Activated T-cell treated with anti-CD3 and anti-CD28 coated beads for 24 hours (primary cell): ENCODE measurements around the gene TMEM59.
"Not testable (repeated sequence)": the region's sequence is repeated elsewhere in the genome, so short reads cannot be mapped to it uniquely, and the experiment has no call there.

Source experiments
- DNase-seq: peaks from one replicate; pipeline ENCODE4 v3.0.0-alpha.2; 2020; ENCODE audit warnings: low read depth

The TMEM59 gene

DNA sequence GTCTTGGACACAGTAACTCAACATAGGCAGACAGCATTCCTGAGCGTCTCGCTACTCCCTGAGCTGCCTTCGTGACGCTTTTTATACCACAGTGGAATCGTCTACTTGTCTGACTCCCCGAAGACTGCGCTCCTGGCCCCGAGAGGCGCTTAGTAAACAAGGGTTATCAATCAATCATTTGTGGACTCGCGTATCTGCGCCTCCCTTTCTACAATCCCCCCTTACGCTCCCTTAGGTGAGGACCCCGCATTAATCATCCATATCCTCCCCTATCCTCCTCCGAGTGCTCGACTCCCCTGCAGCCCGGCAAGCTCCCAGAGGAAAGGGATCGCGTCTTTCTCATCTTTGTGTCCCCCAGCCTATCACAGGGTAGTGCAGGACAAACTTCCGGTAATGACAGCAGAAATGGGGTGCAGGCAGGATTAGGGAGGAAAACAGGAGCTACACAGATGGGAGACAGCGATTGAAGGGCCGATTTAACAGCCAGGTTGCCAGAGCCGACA lies 522 bp downstream of the TMEM59 start:
- DNase-seq: peak; percentile 23

DNA sequence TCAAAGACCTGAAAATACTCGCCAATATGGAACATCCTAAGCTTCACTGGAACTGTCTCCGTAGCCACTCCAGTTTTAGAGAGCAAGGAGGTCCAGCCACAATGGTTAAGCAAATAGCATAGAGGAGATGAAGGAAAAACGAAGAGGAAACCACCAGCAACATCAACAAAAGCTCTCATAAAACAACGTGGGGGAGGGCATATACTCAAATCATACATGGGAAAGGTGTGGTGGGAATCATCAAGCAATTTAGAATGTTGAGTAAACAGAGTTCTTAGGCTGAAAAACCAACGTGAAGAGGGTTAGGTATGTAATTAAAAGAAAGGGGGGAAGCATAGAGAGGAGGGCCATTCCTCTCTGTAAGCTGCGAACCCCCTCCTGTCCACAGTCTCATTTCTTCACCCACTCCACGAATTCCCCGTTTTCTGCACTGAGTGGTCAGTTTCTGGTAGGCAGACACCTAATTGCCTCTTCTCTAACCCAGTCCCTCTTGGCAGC lies 1.0 kb downstream of the TMEM59 start:
- no peak for DNase-seq

DNA sequence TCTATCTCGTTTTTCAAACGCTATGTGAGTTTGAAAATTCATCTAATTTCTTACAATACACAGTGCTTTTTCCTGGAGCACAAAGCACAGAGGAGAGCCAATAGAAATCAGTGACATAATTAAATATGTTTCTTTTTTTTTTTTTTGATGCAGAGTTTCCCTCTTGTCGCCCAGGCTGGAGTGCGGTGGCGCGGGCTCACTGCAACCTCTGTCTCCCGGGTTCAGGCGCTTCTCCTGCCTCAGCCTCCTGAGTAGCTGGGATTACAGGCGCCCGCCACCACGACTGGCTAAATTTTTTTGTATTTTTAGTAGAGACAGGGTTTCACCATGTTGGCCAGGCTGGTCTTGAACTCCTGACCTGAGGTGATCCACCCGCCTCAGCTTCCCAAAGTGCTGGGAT lies 2.6 kb downstream of the TMEM59 start:
- DNase-seq: not testable (repeated sequence)

DNA sequence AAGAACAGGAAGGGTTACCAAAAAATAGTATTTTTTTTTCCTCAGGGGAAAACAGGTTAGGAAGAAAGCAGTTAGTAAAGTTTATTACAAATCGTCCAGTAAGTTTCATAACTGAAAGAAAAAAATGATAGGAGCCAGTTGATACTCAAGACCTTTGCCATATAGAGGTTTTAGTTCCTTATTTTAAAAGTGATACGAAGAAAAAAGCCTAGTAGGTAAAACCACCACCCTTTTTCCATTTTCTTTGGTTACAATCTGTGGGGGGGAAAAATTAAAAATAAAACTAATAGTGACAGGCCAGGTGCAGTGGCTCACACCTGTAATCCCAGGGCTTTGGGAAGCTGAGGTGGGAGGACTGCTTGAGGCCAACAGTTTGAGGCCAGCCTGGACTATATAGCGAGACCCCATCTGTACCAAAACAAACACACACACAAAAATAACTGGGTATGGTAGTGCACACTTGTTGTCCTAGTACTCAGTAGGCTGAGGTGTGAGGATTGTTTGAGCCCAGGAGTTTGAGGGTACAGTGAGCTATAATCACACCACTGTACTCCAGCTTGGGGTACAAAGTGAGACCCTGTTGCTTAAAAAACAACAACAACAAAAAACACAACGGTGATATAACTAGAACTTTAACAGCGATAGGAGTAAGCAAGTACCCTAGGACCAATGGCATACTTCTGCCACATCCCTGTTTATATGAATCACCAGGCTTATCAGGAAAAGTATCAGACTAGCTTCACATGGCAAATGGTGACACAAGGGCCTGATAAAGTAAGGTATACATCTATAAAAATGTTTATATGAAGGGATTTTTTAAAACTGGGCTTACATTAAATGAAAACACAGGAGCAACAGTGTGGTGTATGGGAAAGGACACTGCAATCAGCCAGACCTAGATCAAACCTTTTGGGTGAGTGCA lies 5.4 kb downstream of the TMEM59 start:
- DNase-seq: no peak

DNA sequence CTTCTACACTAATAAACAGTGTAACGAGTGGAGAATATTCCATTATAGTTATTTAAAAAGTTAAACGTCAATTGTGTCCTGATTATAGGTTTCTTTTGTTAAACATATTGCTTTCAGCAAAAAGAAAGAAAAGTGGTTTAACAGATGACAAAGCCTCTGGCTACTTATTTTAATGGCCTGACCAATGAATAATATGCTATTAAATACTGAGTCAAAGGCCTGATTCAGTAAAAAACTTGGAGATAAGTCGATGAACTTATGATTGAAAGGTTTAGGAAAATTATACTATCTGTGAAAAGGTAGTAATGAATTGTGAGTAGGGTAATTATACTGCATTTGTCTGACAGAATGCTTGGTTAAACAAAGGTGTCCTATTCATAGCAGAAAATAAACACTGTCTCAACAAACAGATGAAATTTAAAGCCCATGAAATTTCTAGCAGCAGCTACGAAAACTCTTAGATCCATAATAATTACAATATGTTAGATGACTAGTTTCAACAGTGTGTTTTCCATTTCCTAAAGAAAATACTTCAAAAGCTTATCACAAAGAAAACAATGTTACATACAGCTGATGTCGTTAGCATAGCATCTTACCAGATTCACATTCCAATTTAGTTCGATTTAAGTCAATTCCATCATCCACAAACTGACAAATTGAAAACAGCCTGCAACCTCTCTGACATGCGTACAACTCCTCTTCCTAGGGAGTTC lies 6.2 kb downstream of the TMEM59 start:
- no peak for DNase-seq

DNA sequence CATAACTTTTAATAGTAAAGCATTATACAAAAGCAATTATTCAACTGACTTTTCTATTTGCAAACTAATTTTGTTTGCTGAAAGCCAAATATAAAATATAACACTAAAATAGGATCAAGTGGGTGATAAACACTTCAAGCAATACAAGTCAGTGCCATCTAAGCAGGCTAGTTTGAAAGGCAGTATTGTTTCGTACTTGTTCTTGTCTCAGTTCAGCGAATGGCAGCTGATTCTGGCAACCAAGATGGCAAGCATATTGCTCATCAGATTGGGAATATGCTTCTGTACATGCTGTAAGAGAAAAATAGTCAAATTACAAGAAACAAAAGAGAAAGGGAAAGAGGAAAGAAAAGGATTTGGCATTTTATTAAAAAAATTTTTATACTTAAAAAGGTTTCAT lies 7.5 kb downstream of the TMEM59 start:
- DNase-seq: no peak

DNA sequence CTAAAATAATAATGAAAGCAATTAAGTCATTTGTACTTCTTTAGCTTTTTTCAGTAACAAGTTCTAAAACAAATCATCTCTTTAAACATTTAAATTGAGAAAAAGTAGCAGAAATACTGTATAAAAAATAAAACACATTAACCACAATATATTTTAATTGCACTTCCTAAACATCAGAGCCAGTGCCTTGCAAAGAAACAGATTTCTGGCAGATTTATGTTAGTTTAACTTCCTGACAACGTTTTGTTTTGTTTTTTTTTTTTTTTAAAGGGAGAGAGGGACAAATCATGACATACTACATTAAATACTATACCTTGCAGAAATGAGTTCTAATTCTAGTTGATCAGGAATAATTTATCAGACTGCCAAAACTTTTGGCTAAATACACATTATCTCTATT lies 11.2 kb downstream of the TMEM59 start:
- no peak for DNase-seq

DNA sequence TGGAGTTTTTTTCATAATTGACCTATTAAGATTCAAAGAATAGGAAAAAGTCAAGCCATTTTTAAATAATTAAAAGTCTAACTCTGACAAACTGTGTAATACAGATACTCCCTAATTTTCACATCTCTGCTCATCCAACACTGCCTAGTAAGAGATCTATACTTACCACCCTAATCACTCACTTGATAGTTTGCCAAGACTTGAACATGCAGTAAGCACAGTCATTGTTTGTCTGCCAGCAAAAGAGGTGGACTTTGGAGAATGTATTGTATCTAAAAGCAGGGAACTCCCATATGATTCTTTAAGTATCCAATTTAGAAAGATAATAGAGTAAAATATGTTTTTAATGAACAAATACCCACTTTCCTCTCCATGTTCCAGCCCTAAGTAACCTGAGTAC lies 15.5 kb downstream of the TMEM59 start:
- DNase-seq: no peak

DNA sequence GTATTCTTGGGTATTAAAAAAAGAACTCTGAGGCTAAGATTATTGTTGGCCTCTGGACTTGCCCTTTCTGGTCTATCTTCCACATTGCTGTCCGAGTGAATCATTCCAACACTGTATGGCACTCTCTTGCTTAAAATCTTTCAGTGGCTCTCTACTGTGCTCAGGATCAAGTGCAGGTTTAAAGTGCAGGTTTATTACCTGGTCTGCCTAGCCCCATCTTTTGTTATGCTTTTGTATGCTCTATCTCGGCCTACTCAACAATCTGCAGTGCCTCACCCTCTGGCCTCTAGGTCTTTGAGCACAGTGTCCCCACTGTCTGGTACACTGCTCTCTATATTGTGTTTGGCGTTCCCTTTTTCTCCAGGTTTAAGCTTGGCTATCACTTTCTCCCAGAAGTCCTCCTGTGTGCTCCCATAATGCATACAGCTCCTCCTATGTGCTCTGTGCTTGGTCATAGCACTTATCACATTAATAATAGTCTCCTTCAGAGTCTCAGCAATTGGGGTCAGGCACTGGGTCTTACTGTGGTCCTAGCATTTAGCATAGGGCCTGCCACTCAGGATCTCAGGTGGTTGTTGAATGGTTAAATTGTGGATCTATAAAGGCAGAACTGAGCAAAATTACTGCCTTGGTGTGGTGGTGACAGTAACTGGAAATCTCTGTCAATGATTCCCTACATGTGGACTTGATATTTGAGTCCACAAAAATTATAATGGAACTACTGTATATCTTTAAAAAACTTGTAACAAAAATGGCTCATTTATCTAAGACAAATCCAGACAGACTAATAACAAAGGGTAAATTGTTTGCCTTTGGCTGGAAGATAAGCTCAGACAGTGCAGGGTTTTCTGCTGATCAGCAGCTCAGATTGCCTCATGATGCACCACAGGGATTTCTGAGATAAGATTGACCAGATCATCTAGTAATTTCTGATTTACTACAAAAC lies 24.4 kb downstream of the TMEM59 start:
- no peak for DNase-seq

DNA sequence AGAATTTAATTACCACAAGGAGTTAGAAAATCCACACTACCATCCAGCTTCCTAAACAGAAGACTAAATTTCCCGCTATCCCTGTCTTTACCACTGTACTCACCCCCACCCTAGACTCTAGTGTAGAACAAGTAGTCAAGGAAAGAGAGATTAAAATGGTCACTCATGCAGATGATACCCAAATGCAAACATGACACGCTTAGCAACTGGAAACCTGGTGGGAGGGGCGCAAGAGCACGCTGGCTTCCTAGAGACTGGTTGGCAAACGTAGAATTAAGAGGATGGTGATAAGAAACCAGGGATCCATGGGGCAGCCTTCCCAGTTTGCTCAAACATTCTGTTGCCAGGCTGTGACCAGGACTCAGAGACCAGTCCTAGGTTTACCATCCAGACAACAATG lies 25.2 kb downstream of the TMEM59 start:
- no peak for DNase-seq

DNA sequence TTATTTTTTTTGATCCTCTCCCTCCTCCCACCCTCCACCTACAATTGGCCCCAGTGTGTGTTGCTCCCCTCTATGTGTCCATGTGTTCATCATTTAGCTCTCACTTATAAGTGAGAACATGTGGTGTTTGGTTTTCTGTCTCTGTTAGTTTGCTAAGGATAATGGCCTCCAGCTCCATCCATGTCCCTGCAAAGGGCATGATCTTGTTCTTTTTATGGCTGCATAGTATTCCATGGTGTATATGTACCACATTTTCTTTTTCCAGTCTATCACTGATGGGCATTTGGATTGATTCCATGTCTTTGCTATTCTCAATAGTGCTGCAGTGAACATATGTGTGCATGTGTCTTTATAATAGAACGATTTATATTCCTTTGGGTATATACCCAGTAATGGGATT lies 28.2 kb downstream of the TMEM59 start:
- not testable (repeated sequence) for DNase-seq

DNA sequence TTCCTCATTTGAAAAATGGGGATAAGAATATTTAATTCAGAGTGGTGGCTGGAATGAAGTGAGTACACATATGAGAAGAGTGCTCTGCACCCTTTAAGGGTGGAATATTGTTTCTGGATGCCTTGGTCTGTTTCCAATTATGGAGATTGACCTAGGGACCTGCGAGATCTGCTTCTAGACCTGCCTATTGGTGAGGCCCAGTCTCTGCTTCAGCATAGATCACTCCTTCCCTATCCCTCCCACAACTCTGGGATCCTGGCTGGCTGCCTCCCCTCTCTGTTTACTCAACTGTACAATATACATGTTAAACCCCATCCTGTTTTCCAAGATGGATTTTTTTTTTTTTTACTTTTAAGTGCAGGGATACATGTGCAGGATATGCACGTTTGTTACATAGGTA lies 28.6 kb downstream of the TMEM59 start:
- DNase-seq: no peak

DNA sequence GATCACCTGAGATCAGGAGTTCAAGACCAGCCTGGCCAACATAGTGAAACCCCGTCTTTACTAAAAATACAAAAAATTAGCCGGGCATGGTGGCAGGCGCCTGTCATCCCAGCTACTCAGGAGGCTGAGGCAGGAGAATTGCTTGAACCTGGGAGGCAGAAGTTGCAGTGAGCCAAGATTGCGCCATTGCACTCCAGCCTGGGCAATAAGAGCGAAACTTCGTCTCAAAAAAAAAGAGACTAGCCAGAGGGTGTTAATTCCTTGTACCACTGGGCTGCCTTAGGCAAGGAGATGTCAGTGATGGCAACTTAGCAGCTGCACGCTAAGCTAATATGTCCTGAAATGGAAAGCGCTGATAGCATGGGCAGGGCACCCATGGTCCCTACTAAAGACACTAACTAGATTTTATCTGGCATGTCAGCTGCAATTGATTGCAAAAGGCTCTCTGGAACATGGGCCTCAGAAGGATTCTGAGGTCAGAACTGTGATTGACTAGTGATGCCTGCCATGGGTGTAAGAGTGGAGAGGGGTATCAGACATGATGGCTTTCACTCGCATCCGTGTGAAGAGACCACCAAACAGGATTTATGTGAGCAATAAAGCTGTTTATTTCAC lies 33.3 kb downstream of the TMEM59 start:
- DNase-seq: not testable (repeated sequence)

DNA sequence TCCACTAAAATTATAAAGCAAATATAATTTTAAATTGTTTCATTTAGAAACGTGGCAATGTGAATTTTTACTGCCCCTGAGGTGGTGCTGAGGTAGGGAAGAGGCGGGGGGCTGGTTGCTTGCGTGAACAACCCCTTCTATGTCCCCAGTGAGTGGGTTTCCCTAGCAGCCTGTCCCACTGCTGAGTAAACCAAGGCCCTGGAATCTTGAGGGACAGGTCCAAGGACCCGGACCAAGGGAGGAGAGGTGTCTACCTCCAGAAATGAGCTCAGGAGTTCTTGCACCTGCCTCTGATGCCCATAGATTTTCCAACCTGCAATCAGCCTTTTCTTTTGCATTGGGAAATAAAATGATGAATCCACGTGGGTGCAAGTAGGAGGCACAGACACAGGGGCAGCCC lies 34.4 kb downstream of the TMEM59 start:
- no peak for DNase-seq

DNA sequence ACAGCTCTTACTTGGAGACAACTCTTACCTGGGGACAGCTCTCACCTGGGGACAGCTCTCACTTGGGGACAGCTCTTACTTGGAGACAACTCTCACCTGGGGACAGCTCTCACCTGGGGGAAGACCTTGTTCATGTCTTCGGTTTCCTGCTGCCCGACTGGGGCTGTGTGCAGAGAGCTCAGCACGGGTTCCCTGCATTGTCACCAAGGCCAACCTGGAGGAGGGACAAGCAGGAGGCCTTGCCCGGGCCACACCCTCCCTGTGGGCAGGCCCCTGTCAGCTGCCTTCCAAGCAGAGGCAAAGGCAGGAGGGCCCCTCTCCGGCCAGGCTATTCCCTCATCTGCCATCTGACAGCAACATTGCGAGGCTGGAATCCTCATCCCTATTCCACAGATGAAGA lies 35.0 kb downstream of the TMEM59 start, which contains the start of gene LDLRAD1:
Gene LDLRAD1 (minus strand): TSS at position 208 of the 400 bp plus-strand sequence. CDS start 74 bp downstream, at position 134.
- no peak for DNase-seq

DNA sequence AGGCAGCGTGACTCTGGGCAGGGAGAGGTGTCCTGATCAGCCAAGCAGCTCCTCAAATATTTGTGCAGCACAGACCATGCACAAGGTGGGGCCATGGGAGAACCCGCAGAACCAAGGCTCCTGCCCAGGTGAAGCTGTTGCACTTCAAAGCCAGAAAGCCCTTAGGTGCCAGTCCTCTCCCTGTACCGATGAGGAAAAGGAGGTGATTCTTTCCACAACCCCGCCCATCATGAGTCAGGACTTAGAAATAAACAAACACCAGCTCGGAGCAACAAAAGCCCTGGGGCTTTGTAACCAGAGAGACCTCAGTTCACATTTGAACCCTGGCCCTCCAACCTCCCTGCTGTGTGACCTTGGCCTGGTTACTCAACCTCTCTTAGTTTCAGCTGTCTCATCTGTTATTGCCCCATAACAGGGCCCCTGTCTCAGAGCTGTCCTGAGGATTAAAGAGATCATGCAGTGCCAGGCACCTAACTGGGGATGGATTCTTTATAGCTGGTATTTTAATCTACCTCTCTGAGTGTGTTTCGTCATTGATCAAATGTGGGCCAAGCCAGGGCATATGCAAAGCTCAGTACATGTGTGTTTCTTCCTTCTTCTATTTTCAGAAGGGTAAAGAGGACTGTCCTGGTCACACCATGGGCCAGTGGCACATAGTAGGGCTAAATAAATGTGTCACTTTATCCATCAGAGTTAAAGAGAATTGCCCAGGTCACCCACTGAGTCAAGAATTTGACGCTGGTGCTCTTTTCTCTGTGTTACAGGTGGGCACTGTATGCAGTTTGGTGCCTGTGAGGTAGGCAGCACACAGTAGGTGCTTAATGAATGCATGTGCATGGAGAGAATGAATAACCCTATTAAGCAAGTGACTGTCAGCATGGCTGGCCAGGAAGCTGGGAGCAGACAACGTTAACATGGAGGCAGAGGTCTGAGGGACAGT lies 36.4 kb downstream of the TMEM59 start:
- no peak for DNase-seq

DNA sequence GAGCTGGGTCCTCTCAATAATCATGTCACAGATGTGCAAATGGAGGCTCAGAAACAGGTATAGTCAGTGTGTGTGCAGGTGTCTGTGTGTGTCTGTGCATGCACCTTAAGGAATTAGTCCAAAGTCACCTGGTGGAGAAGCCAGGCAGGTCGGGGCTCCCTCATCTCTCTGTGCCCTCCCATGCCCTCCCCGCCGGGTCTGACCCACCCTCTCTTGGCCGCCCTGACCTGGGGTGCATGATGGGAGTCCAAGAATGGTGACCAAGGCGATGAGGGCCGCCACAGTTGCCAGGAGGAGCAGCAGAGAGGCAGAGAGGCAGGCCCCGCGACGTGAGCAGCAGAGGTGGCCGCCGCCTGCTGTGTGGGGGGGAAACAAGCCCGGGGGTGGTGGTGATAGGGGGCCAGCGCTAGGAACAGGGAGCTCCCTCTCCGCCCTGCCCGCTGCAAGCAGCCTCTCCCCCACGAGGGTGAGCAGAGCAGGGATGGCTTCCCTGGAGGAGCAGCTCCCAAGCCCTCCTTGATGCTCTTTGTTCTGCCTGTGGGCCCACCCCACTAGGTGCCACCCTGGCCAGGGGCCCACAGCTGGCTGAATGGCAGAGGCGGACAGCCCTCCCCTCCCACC lies 38.9 kb downstream of the TMEM59 start:
- no peak for DNase-seq

DNA sequence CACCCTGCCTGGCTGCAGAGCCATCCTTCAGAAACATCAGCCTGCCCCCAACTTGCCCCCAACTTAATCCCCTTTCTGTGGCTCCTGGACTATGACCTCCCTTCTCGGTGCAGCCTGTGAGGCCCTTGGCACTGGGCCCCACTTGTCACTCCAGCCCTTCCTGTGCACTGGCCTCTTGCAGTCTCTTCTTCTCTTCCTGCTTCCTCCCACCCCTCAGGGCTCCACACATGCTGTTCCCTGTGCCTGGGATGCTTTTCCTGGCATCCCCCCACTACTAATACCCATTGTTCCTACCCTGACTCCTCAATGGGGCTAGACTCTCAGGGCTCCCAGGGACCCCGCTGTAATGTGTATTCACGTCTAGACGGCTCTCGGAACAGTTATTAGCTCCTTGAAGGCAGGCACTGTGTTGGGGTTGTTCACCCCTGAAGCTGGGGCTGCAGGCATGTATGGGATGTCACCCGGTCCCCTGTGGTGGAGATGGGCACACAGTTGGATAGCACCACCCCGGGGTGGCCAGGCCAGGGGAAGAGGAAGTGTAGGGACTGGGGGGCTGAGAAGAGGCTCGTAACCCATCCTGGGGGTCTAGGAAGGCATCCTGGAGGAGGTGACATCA lies 39.5 kb downstream of the TMEM59 start:
- DNase-seq: no peak

DNA sequence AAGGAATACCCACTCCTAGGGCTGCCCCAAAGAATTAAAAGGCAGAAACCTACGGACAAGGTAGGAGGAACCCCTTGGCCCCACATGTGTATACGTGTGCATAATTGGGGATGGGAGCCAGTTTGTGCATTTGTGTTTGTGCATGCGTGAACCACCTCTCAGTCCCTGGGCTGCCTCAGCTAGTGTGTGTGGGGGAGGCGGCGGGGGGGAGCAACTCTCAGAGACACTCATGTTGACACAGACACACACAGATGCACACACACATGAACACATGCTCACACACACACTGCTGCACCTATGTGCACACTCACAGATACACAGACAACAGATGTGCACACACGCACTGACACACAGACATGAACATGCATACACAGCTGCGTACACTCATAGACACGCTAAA lies 40.1 kb downstream of the TMEM59 start:
- no peak for DNase-seq
